Upper lobe of left lung (tissue), 6 donors: ENCODE data around the gene TOMM6. TPM values are rescaled to one million over a fixed set of nuclear protein-coding genes. Genes with fewer than 3 reads are reported as not detected.

ENCODE experiments used
- ATAC-seq, 2 donors: fragments of 200-7000 bp; cut with Tn5 transposase; one replicate each; pipeline ENCODE4 v1.9.1; 2022; ENCODE audit warnings: mild to moderate bottlenecking in 2 of 2, moderate library complexity in 2 of 2; ENCODE audit not compliant: low FRiP score in 2 of 2
- DNase-seq, 2 donors: peaks; one replicate each; pipeline ENCODE4 v3.0.0-alpha.2; 2019 to 2020
- H3K27ac ChIP-seq, 4 donors: fragments of 200-600 bp; sonication (generic); one replicate each; pipeline ENCODE4 v1.5.1; 2016 to 2019
- H3K27me3 ChIP-seq, 4 donors: fragments of 200-600 bp; sonication (generic); one replicate each; pipeline ENCODE4 v1.5.1; 2017 to 2019
- H3K36me3 ChIP-seq, 4 donors: fragments of 200-600 bp; sonication (generic); one replicate each; pipeline ENCODE4 v1.5.1; 2016 to 2019
- H3K4me1 ChIP-seq, 4 donors: fragments of 200-600 bp; sonication (generic); one replicate each; pipeline ENCODE4 v1.5.1; 2018 to 2019
- H3K4me3 ChIP-seq, 4 donors: fragments of 200-600 bp; sonication (generic); one replicate each; pipeline ENCODE4 v1.5.1; 2017 to 2019; ENCODE audit warnings: mild to moderate bottlenecking in 2 of 4, moderate library complexity in 1 of 4
- H3K9me3 ChIP-seq, 4 donors: fragments of 200-600 bp; sonication (generic); one replicate each; pipeline ENCODE4 v1.5.1; 2018 to 2019
- CTCF ChIP-seq, 6 experiments: fragments of 450-650 bp in 4 of 6; fragments of 200-600 bp in 2 of 6; sonication (generic) in 2 of 6; IDR thresholded peaks; one replicate each; pipeline ENCODE4 v1.5.1; 2016 to 2019; ENCODE audit warnings: antibody characterized with exemption in 6 of 6
- EP300 ChIP-seq, 4 donors: sonication (generic); formaldehyde crosslinking; IDR thresholded peaks; one replicate each; pipeline ENCODE4 v1.5.1; 2017; ENCODE audit warnings: antibody characterized with exemption in 4 of 4, control low read depth in 2 of 4
- POLR2A ChIP-seq, 4 donors: fragments of 450-650 bp; IDR thresholded peaks; one replicate each; pipeline ENCODE4 v1.5.1; 2016 to 2017; ENCODE audit warnings: antibody characterized with exemption in 4 of 4, mild to moderate bottlenecking in 2 of 4
- POLR2AphosphoS5 ChIP-seq, 2 donors: sonication (generic); formaldehyde crosslinking; IDR thresholded peaks; one replicate each; pipeline ENCODE4 v1.5.1; 2017; ENCODE audit warnings: antibody characterized with exemption in 2 of 2
- WGBS, 2 donors: methylation state at CpG; one replicate each; pipeline ENCODE4 v1.1.5; 2017 to 2018; 5-methylcytosine and 5-hydroxymethylcytosine counted together
- total RNA-seq, 6 donors: library from RNA; depleted of rRNA in 4 of 6; stranded (reverse); fragments of >200 nt in 4 of 6; gene quantifications; one replicate each; pipeline versions ENCODE4 v1.1.0 to v1.2.1, GENCODE V29; 2016 to 2021
- donor health status: DM: no; HTN: no; CAD: no; lungs with moderate emphysema.
- donor health status: DM: no; HTN: yes; CAD: no; lungs with severe emphysema.

The TOMM6 gene
- total RNA-seq, 6 donors from 2014 or later = 7.3 to 169 (median 96.9) TPM

GRCh38 chr6:41778895-41779294, 8.6 kb upstream of the TOMM6 start:
- DNase-seq = peak in 1 of 2 donors; percentile 60
- H3K36me3 ChIP-seq = peaks cover 0 to 34% (median 17%) of the 10 kb centered on the region in 4 donors
- no peak for ATAC-seq
- H3K4me1 ChIP-seq = peaks cover 26 to 52% (median 40%) of the 10 kb centered on the region in 4 donors
- TF ChIP-seq POLR2A (IDR thresholded peaks at IDR 0.05) = no peak
- no peak for TF ChIP-seq POLR2AphosphoS5 (IDR thresholded peaks at IDR 0.05)
- TF ChIP-seq EP300 (IDR thresholded peaks at IDR 0.05) = no peak
- TF ChIP-seq CTCF (IDR thresholded peaks at IDR 0.05) = no peak
- H3K9me3 ChIP-seq = no peaks in the 10 kb centered on the region
- H3K27me3 ChIP-seq = no peaks in the 10 kb centered on the region
- peak overlapping the region in 2 of 4 donors; percentile 87 to 92 for H3K27ac ChIP-seq
- peak overlapping the region in 3 of 4 donors; percentile 64 to 85 (median 72) for H3K4me3 ChIP-seq
- 36 to 49% methylated on average over 6 of the region's 6 CpGs for WGBS, 2 donors

- Histone ChIP-seq H3K4me1 (peaks cover 31 to 56% (median 42%) of the 10 kb centered on the region in 4 donors), H3K9me3 (no peaks in the 10 kb centered on the region), H3K36me3 (peaks cover 0 to 31% (median 13%) of the 10 kb centered on the region in 4 donors), H3K4me3 (peak overlapping the region; percentile 57 to 85 (median 68)), H3K27ac (peak overlapping the region in 2 of 4 donors; percentile 87 to 92), H3K27me3 (no peaks in the 10 kb centered on the region)
- DNase-seq (no peak), ATAC-seq (no peak)
- WGBS, 2 donors = 4 to 13% methylated on average over 5 to 16 of the region's 16 CpGs
- no peak for TF ChIP-seq CTCF (IDR thresholded peaks at IDR 0.05)
- TF ChIP-seq POLR2A (IDR thresholded peaks at IDR 0.05) = no peak
- TF ChIP-seq EP300 (IDR thresholded peaks at IDR 0.05) = no peak
- TF ChIP-seq POLR2AphosphoS5 (IDR thresholded peaks at IDR 0.05) = no peak
Measured at GRCh38 chr6:41779336-41779735, 8.2 kb upstream of the TOMM6 start.

- Histone ChIP-seq H3K27ac (peak within 1 kb of the TSS; percentile 70 to 92 (median 86)), H3K27me3 (no peaks in the 10 kb centered on the region), H3K36me3 (peaks cover 0 to 25% (median 7%) of the 10 kb centered on the region in 4 donors), H3K9me3 (no peaks in the 10 kb centered on the region), H3K4me3 (peak within 1 kb of the TSS; percentile 64 to 85 (median 68)), H3K4me1 (peaks cover 37 to 62% (median 48%) of the 10 kb centered on the region in 4 donors)
- WGBS, 2 donors = 0 to 1% methylated on average over 32 to 46 of the region's 73 CpGs
- peak; percentile 99 to 100 for DNase-seq
- TF ChIP-seq POLR2AphosphoS5 (IDR thresholded peaks at IDR 0.05) (peak; percentile 52 to 75), EP300 (IDR thresholded peaks at IDR 0.05) (no peak), POLR2A (IDR thresholded peaks at IDR 0.05) (peak in 1 of 4 donors; percentile 47), CTCF (IDR thresholded peaks at IDR 0.05) (peak; percentile 86 to 100 (median 98))
- peak; percentile 97 for ATAC-seq
Measured at GRCh38 chr6:41779788-41780550, 7.5 kb upstream of the TOMM6 start, which contains the start of gene FRS3. FRS3 (minus strand) TSS chr6:41779900; CDS start chr6:41776987, 2,913 bp downstream.

GRCh38 chr6:41780551-41781365, 6.7 kb upstream of the TOMM6 start, which contains the start of gene PRICKLE4:
PRICKLE4 (plus strand) TSS chr6:41780782; CDS start chr6:41783474, 2,692 bp downstream.
- DNase-seq (peak; percentile 73 to 88), ATAC-seq (peak; percentile 52 to 71)
- Histone ChIP-seq H3K4me3 (peak within 1 kb of the TSS; percentile 64 to 85 (median 68)), H3K27me3 (no peaks in the 10 kb centered on the region), H3K36me3 (peaks cover 0 to 17% (median 4%) of the 10 kb centered on the region in 4 donors), H3K9me3 (no peaks in the 10 kb centered on the region), H3K4me1 (peaks cover 45 to 70% (median 56%) of the 10 kb centered on the region in 4 donors), H3K27ac (peak within 1 kb of the TSS; percentile 70 to 92 (median 86))
- TF ChIP-seq POLR2A (IDR thresholded peaks at IDR 0.05) (peak in 2 of 4 donors; percentile 19 to 52), POLR2AphosphoS5 (IDR thresholded peaks at IDR 0.05) (peak; percentile 2 to 21), EP300 (IDR thresholded peaks at IDR 0.05) (no peak)
- WGBS, 2 donors = 1 to 10% methylated on average over 7 to 30 of the region's 36 CpGs
